Fibroblast of skin of back (primary cell): ENCODE measurements around the gene BAZ2B.
A peak's percentile ranks its signal among the peaks of the same experiment; 100 is the strongest.
"Not testable (repeated sequence)": the region's sequence is repeated elsewhere in the genome, so short reads cannot be mapped to it uniquely, and the experiment has no call there.

Experiments
- DNase-seq: peaks from one replicate; pipeline ENCODE4 v3.0.0-alpha.2; 2013

Gene BAZ2B

DNA sequence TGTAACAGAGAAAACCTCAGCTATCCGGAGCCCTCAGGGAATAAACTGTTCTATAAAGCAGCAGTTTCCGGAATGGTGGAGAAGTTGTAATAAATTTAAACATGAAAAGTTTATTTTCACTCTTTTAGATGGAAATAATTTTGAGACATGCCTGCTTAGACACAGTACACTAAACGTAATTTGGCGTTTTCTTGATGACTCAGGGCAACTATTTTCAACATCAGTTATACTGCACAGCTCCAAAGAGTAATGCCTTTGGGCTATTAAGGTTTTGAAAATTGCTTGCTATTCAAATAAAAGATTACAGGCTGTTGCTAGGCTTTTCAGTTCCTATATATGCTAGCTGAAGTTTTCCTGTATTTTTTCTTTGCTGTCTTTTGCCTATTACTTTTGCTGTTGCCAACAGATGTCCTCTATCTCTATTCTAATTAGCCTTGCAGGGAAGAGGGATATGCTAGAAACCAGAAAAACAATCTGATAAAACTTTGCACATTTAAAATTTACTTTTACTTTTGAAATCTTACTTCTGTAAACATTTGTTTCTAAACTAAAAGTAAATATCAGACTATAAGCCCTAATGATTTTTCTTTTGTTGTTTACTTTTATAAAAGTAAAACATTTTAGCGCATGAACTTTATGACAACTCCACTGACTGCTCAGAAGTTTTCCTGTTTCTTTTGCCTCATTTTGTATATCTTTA is 216.5 kb downstream of the BAZ2B start:
- no peak for DNase-seq

DNA sequence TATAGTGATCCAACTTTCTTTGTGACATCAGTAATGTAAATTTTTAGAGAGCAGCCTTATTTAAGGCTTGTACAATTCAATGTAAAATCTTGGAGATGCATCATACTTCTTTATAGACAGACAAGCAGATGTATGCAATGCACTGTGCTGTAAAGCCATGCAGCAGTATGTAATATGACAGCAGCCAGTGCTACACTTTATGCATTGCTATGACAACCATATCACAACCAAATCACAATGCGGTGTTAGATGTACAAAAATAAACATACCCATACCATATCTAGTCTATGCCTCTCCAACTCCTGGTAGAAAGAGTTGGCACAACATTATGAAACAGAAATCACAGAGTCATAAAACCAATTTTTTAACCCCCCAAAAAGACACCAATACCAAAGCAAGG is 219.5 kb downstream of the BAZ2B start:
- DNase-seq: no peak

GRCh38 chr2:159382447-159383028 is 233.8 kb downstream of the BAZ2B start:
- no peak for DNase-seq

- no peak for DNase-seq
Observed at GRCh38 chr2:159381574-159381973, 234.8 kb downstream of the BAZ2B start.

- DNase-seq: no peak
Observed at GRCh38 chr2:159380685-159381239, 235.6 kb downstream of the BAZ2B start.

DNA sequence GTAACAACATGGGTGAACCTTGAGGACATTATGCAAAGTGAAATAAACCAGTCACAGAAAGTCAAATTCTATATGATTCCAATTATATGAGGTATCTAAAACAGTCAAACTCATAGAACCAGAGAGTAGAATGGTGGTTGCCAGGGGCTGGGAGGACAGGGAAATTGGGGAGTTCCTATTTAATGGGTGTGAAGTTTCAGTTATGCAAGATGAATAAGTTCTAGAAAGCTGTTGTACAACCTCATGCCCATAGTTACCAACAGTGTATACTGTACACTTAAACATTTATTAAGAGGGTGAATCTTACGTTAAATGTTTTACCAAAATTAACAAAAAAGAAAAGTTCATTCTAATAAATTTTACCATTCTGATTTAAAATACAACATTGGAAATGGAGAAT is 237.2 kb downstream of the BAZ2B start:
- no peak for DNase-seq

DNA sequence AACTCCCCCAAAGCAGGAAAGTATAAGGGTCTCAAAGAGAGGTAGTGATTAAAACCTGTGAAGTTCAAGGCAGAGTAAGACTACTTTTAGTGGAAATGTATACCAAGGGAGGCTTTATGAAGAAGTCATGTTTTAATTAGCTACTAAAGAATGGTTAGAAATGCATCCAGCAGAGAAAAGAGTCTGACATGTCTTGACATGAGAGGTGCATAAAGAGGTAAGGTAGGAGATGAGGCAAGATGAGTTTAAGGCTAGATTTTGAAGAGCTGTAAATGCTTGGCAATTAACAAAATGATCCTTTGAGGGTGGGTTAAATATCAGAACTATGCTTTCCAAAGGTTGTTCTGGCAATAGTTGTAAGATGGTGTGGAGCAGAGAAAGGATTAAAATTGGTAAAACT is 241.1 kb downstream of the BAZ2B start:
- no peak for DNase-seq

- no peak for DNase-seq
Observed at GRCh38 chr2:159371506-159371905, 244.8 kb downstream of the BAZ2B start.

- no peak for DNase-seq
Observed at GRCh38 chr2:159366538-159366937, 249.8 kb downstream of the BAZ2B start.

DNA sequence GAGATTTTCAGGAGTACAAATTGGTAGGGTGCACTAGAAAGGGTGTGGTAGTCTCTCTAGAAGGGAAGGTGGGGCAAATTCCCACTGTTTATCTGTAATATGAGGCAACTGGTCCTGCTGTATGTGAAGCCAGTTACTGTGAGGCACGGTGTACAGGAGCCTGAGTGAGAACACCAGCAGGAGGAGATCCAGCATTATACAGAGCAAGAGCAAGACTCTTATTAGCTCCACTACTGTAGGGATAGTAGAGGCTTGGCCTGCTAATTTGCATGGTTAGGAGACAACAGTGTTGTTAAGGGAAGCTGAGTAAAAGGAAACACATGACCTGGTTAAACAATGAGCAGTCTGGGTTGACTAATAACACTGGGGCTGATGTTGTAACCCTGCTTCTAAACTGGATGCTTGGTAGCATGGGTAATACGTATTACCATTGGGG is 253.5 kb downstream of the BAZ2B start:
- DNase-seq: no peak

- no peak for DNase-seq
Observed at GRCh38 chr2:159362094-159362493, 254.3 kb downstream of the BAZ2B start.

GRCh38 chr2:159361603-159362002 is 254.7 kb downstream of the BAZ2B start:
- DNase-seq: not testable (repeated sequence)

GRCh38 chr2:159356053-159356554 is 260.2 kb downstream of the BAZ2B start:
- no peak for DNase-seq

GRCh38 chr2:159351977-159352376 is 264.4 kb downstream of the BAZ2B start:
- DNase-seq: no peak

- DNase-seq: peak; percentile 7
Observed at GRCh38 chr2:159349674-159350299, 266.6 kb downstream of the BAZ2B start.

GRCh38 chr2:159326569-159327255 is 289.6 kb downstream of the BAZ2B start:
- DNase-seq: peak; percentile 72

DNA sequence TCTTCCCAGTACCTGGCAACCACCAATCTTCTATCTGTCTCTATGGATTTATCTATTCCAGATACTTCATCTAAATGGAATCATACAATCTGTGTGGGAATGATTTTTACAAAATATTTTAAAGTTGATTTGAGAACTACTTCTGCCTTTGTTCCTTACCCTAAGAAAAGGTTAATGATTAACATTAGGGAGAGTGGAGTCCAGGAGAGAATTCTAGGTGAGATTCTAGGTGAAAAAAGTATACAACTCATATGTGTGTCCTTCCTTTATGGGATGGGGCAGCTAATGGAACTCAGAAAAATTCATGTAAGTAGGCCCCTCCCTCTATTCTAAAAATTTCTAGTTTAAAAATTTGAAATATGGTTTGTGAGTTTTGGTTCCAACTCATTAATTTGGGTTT is 293.9 kb downstream of the BAZ2B start:
- DNase-seq: no peak

DNA sequence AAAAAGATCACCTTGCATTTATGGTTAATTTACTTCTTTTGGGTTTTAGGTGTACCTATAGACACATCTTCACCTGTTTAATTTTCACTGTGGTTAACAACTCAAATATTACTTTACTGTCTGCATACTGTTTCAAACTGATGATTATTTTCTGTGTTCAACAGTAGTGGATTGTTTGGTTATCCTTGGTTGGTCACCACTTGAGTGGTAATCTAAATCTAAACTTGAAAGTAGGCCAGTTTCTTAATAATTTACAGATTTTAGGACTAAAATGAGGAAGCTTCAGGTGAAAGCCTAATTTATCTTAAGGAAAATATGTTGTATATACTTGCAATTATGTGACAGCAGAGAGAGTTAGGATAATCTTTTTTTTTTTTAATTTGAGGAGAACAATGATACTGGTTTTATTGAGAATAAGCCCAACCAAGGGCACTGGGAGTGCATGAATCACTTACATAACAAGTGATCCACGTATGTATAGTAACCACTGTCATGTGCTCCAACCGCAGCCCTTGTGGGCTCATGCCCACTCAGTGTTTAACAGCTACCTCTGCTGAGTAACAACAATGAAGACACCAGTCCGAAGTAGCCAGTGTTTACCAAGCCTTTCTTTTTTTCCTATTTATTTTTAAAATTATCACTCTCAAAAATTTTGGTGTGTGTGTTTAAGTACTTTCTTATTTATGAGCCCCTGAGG is 298.8 kb downstream of the BAZ2B start:
- no peak for DNase-seq

DNA sequence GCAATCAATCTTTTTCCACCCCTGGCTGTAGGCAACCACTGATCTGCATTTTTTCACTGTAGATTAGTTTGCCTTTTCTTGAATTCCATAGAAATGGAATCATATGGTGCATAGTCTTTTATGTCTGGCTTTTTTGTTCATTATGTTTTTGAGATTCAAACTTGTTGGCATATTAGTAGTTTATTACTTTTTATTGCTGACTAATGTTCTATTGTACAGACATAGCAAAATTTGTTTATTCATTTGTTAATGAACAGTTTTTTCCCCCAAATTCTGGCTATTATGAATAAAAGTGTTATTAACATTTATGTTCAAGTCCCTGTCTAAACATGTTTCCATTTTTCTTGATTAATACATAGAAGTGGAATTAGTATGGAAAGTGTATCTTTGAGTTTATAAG is 308.4 kb downstream of the BAZ2B start:
- no peak for DNase-seq

DNA sequence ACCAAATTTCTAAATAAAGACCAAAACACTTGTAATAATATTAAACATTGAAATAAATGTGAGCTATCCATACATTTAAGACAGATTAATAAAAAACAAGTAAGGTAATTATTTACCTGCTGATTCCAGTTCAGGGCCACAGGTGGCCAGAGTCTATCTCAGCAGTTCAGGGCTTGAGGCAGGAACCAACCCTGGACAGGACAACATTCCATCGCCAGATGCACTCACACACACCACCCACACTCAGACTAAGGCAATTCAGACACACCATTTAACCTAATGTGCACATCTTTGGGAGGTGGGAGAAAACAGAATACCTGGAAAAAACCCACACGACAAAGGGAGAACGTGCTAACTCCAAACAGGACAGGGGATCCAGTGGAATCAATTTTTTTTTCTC is 315.8 kb downstream of the BAZ2B start:
- DNase-seq: no peak

GRCh38 chr2:159298967-159299366 is 317.4 kb downstream of the BAZ2B start:
- no peak for DNase-seq

DNA sequence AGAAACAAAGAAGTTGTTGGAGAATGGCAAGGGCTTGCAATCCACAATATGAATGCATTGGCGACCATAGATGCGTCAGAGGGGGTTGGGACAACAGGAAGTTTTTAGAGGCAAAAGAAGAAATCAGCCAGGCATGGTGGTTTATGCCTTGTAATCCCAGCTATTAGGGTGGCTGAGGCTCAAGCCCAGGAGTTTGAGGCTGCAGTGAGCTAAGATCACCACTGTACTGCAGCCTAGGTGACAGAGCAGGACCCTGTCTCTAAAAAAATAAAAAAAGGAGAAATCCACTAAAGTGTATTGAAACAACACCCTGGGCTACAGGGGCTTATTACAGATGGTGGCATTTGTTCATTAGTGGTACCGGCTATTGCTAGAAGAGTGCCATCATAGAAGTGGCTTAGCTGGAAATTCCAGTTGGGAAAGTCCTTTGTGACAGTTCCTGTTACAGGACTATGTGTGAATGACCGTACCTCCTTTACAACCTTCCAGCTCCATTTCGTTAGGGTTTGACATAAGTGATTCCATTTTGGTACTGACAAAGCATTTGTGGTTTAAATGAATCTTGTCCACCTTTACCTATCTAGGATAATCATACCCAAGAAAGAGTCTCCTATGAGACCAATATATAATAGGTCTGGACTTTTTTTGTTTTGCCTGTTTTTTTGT is 319.2 kb downstream of the BAZ2B start:
- DNase-seq: no peak
